T-helper 17 cell (primary cell): ENCODE data around the gene TOP2A. TPM values are rescaled to one million over a fixed set of nuclear protein-coding genes. Genes with fewer than 3 reads are reported as not detected.
A peak's percentile ranks its signal among the peaks of the same experiment; 100 is the strongest.
"Not testable (repeated sequence)": the region's sequence is repeated elsewhere in the genome, so short reads cannot be mapped to it uniquely, and the experiment has no call there.

Experiments
- ATAC-seq: fragments of 150-1000 bp; cut with Tn5 transposase; 2 replicates; pipeline ENCODE4 v1.10.0; 2021; ENCODE audit warnings: mild to moderate bottlenecking, moderate library complexity
- DNase-seq, 3 donors: peaks; one replicate each; pipeline versions ENCODE4 v3.0.0 to v3.0.0-alpha.2; 2020 to 2021
- H3K9me3 ChIP-seq: one replicate; pipeline ENCODE4 v1.7.0; 2013; ENCODE audit warnings: low read length, mild to moderate bottlenecking; ENCODE audit not compliant: control insufficient read depth, poor library complexity, severe bottlenecking
- H3K27ac Mint-ChIP-seq: one replicate; pipeline ENCODE4 v1.8.0; 2022; ENCODE audit warnings: mild to moderate bottlenecking, moderate library complexity, mixed read lengths
- H3K27me3 Mint-ChIP-seq: one replicate; pipeline ENCODE4 v1.8.0; 2022; ENCODE audit warnings: mixed read lengths
- H3K36me3 Mint-ChIP-seq: one replicate; pipeline ENCODE4 v1.8.0; 2022; ENCODE audit warnings: low read depth, mixed read lengths
- H3K4me1 Mint-ChIP-seq: one replicate; pipeline ENCODE4 v1.8.0; 2022; ENCODE audit warnings: mild to moderate bottlenecking, mixed read lengths
- H3K4me3 Mint-ChIP-seq: one replicate; pipeline ENCODE4 v1.8.0; 2022; ENCODE audit warnings: mild to moderate bottlenecking, moderate library complexity, mixed read lengths
- total RNA-seq, 4 donors: library from RNA in 2 of 4; stranded (reverse) in 2 of 4; gene quantifications; one replicate each; pipeline ENCODE4 v1.2.3 and lab custom pipeline; 2022 to 2026

TOP2A gene
- total RNA-seq, 2 donors from 2014 or later: 4.1 to 6.4 TPM

DNA sequence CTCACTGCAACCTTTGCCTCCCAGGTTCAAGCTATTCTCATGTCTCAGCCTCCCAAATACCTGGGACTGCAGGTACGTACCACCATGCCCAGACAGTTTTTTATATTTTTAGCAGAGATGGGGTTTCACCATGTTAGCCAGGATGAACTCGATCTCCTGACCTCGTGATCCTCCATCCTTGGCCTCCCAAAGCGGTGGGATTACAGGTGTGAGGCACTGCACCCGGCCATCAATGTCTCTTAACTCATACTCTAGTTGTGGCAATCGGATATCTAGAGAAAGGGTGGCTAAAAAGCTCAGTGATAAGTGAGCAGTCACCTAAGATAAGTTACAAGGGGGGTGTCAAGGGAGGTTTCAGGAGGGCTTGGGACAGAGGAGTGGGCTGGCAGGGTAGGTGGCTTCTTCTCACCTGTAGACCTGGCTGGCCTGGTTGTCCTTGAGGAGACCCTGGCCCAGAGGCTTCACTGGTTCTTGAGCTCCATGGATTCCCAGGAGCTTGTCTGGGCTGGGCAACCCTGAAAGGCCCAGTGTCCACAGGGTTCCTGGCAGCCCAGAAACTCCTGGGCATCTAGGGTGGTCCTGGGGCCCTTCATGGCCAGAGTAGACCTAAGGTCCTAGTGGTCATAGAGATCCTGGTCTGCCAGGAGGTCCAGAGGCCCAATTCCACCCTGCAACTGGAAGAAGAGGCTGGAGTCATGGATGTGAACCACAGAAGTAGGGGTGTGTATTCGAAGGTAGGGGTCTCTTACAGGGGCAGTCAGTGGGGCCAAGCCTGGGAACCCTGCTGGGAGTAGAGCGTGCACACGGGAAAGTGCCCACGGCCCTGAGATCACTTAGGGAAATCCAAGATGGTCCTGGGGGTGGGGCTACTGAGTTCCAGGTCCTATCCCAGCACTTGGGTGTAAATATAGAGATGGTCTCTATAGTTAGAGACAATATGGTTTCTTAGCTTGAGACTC is 12.9 kb upstream of the TOP2A start:
- Mint-ChIP-seq H3K27me3 (no peaks in the 10 kb centered on the region), H3K36me3 (peaks cover 2% of the 10 kb centered on the region), H3K27ac (no peak overlapping the region), H3K4me3 (no peak overlapping the region), H3K4me1 (peaks cover 30% of the 10 kb centered on the region)
- no peaks in the 10 kb centered on the region for H3K9me3 ChIP-seq
- ATAC-seq (no peak), DNase-seq (no peak)

DNA sequence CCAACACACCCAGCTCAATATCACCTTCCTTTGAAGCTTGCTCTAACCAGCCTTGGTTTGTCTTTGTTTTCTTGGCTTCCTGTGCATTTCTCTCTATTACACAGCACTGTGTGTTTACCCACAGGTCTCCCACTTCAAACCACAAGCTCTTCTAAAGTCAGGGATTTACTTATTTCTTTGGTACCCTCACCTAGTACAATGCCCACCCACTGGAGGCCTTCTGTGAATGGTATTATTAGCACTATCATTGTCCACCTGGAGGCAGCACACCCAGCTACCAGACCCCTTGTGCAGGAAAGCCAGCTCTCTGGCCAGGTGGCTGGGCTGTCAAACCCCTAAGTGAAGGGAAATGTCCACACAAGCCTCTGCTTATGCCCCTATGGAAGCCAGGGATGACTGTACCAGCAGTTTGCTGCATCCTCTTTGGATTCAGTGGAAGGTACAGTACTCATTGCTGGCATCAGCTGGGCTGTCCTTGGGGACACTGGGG is 9.4 kb upstream of the TOP2A start:
- DNase-seq (no peak), ATAC-seq (peak; percentile 90)
- no peaks in the 10 kb centered on the region for H3K9me3 ChIP-seq
- peaks cover 27% of the 10 kb centered on the region for H3K4me1 Mint-ChIP-seq
- no peaks in the 10 kb centered on the region for H3K27me3 Mint-ChIP-seq
- H3K36me3 Mint-ChIP-seq: peaks cover 2% of the 10 kb centered on the region
- peak overlapping the region; percentile 74 for H3K27ac Mint-ChIP-seq
- H3K4me3 Mint-ChIP-seq: peak overlapping the region; percentile 28

DNA sequence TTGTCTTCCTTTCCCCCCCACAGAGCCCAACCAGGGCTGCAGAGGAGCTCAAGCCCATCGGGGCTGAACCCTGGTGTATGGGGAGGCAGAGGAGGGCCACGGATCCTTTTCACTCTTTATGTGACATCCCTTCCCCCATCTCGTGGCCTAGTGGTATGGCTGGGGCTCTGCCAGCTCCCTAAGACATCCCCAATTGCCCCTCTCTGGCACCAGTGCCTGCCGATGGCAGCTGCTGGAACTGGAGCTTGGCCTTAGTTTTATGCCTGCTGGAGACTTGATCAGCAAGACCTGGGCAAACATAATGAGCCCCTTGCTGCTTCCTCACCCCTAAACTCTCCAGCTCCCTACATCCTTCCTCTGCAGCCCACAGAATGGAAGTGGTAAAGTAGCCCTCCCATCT is 8.0 kb upstream of the TOP2A start:
- peaks cover 27% of the 10 kb centered on the region for H3K4me1 Mint-ChIP-seq
- H3K9me3 ChIP-seq: no peaks in the 10 kb centered on the region
- no peak for DNase-seq
- no peak overlapping the region for H3K27ac Mint-ChIP-seq
- H3K27me3 Mint-ChIP-seq: no peaks in the 10 kb centered on the region
- ATAC-seq: no peak
- peaks cover 2% of the 10 kb centered on the region for H3K36me3 Mint-ChIP-seq
- H3K4me3 Mint-ChIP-seq: no peak overlapping the region

DNA sequence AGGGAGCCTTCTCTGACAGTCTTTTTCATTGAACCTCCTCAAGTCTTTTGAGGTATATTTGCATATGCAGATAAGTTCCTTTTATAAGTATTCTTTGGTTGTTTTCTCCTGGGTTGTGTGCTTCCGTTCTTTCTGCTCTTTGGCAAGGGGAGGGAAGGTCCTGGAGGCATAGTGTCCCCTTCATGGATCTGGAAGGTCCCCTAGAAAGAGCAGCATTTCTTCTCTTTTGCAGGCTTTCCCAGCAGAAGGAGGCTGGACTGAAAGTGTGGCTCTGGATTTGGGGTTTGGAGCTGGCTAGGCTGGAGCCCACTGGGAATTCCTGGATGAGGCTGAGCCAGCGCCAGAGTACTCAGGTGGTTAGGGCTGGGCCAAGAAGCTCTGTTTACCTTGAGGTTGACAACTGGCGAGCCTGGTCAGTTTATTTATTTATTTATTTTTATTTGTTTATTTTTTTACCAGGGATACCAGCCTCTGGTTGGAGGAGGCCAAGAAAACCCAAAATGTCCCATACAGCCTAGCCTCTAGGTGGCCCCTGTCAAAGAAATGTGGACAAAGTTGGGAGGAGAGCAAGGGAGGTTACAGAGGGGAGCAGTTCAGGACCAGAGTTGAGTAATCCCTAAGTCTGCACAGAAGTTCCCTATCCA is 5.4 kb upstream of the TOP2A start:
- no peak for DNase-seq
- Mint-ChIP-seq H3K27me3 (no peaks in the 10 kb centered on the region), H3K4me1 (peaks cover 31% of the 10 kb centered on the region), H3K27ac (no peak overlapping the region), H3K4me3 (no peak overlapping the region), H3K36me3 (peaks cover 2% of the 10 kb centered on the region)
- ATAC-seq: no peak
- H3K9me3 ChIP-seq: no peaks in the 10 kb centered on the region

DNA sequence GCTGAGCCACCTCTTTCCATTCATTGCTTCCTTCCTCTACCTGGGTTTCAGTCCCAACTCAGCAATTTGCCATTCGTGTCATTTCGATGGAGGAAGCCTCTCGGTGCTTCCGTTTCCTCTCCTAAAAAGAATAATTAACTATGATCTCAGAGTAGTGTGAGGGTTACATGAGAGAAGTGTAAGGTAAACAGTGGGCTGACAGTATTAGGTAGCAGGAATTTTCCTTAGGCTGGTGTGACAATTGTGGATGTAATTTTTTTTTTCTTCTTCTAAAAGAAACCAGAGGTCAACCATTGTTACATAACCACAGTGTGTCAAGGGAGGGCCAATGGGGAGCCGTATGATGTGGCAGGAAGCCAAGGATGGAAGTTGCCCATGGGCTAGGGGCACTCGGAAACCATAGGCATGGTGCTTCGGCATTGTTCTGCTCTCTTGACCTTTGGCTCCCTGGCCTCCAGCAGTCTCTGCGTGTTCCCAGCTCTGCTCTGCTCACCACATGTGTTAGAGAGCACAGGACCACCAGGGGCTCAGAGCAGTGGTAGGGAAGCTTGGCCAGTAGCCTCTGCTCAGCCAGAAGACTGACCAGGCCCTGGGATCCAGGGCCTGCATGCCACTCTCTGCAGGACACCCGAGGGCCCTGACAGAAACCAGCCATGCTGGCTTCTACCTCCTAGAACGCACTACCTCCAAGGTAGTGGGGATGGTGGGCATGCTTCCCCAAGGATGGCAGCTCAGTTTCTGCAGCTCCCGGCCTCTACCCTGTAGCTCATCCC is 2.0 kb upstream of the TOP2A start:
- Mint-ChIP-seq H3K4me1 (peaks cover 19% of the 10 kb centered on the region), H3K36me3 (no peaks in the 10 kb centered on the region), H3K4me3 (peak overlapping the region; percentile 88), H3K27ac (peak overlapping the region; percentile 77), H3K27me3 (no peaks in the 10 kb centered on the region)
- DNase-seq: no peak
- no peak for ATAC-seq
- H3K9me3 ChIP-seq: no peaks in the 10 kb centered on the region

DNA sequence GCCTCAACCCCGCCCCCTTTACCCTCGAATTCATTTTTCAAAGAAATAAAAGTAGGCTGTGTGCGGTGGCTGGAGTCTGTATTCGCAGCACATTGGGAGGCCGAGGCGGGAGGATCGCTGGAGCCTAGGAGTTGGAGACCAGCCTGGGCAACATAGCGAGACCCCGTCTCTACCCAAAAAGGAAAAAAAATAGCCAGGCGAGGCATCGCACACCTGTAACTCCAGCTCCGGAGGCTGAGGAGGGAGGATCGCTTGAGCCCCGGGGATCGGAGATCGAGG is 671 bp upstream of the TOP2A start:
- ATAC-seq: no peak

DNA sequence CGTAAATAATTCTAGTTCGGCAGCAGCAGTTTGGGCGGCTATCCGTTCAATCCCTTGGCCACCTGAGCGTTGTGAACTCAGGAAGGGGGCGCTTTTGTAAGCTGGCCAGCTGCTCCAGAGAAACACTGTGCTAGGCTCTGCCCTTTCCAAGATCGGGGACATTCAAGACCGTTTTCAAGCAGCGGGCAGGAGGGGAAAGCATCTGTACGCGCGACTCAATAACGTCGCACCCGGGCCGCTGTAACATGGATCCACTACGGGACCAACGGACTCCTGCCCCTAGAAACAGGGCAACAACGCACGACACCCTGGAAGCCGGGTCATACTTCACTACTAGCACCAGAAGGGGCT is 463 bp downstream of the TOP2A start:
- peak overlapping the region; percentile 91 for H3K27ac Mint-ChIP-seq
- ATAC-seq: peak; percentile 4

More for the DNA sequence above, 671 bp upstream of the TOP2A start:
- H3K36me3 Mint-ChIP-seq: no peaks in the 10 kb centered on the region
- H3K4me3 Mint-ChIP-seq: peak overlapping the region; percentile 97
- H3K9me3 ChIP-seq: no peaks in the 10 kb centered on the region
- no peaks in the 10 kb centered on the region for H3K27me3 Mint-ChIP-seq
- H3K27ac Mint-ChIP-seq: peak overlapping the region; percentile 91
- peaks cover 19% of the 10 kb centered on the region for H3K4me1 Mint-ChIP-seq
- DNase-seq: no peak

DNA sequence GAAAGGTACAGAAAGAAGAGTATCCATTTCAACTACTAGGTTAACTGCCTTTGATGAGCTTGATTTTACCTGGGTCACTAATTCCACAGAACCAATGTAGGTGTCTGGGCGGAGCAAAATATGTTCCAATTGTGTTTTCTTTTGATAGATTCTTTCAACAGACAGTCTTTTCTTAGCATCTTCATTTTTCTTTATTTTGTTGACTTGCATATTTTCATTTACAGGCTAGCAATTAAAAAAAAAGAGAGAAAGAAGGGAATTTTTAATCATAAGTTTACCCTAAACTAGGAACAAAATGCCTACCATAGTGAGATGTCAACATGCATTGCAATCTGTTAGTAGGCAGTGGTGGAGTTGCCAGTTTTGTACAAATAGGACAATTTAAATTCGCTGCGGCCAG is 1.0 kb downstream of the TOP2A start:
- Mint-ChIP-seq H3K4me1 (peaks cover 19% of the 10 kb centered on the region), H3K27ac (peak overlapping the region; percentile 91), H3K4me3 (peak overlapping the region; percentile 97), H3K27me3 (no peaks in the 10 kb centered on the region), H3K36me3 (no peaks in the 10 kb centered on the region)
- ATAC-seq (no peak), DNase-seq (no peak)
- no peaks in the 10 kb centered on the region for H3K9me3 ChIP-seq

More for the DNA sequence above, 463 bp downstream of the TOP2A start:
- no peaks in the 10 kb centered on the region for H3K9me3 ChIP-seq
- Mint-ChIP-seq H3K4me1 (peaks cover 19% of the 10 kb centered on the region), H3K36me3 (no peaks in the 10 kb centered on the region), H3K4me3 (peak overlapping the region; percentile 97), H3K27me3 (no peaks in the 10 kb centered on the region)
- no peak for DNase-seq

DNA sequence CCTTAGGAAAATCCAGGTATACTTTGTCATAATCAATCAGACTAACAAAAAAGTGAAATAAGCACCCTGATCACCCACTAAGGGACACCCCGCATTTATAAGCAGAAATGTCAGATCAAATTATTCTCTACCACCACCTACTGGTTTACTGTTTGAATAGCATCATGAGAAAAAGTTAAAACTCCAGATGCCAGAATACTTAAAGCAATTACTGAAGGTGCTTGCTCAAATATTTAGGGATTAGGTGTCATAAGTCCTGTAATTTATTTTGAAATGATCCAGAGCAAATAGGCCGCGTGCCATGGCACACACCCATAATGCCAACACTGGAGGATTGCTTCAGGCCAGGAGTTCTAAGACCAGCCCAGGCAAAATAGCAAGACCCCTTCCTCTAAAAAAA is 2.3 kb downstream of the TOP2A start:
- H3K36me3 Mint-ChIP-seq: no peaks in the 10 kb centered on the region
- no peaks in the 10 kb centered on the region for H3K9me3 ChIP-seq
- no peaks in the 10 kb centered on the region for H3K27me3 Mint-ChIP-seq
- no peak overlapping the region for H3K27ac Mint-ChIP-seq
- H3K4me3 Mint-ChIP-seq: no peak overlapping the region
- no peak for DNase-seq
- peaks cover 22% of the 10 kb centered on the region for H3K4me1 Mint-ChIP-seq
- ATAC-seq: no peak

DNA sequence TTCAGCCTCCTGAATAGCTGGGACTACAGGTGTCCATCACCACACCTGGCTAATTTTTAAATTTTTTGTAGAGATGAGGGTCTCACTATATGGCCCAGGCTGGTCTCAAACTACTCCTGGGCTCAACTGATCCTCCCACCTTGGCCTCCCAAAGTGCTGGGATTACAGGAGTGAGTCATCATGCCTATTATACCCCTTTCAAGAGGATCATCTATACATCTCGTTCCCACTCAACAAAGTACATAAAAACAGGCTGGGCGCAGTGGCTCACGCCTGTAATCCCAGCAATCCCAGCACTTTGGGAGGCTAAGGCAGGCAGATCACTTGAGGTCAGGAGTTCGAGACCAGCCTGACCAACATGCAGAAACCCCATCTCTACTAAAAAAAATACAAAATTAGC is 3.4 kb downstream of the TOP2A start:
- H3K9me3 ChIP-seq, H3K36me3 Mint-ChIP-seq, H3K4me3 Mint-ChIP-seq, ATAC-seq, H3K27me3 Mint-ChIP-seq, DNase-seq, H3K27ac Mint-ChIP-seq: not testable (repeated sequence)
- peaks cover 20% of the 10 kb centered on the region for H3K4me1 Mint-ChIP-seq

DNA sequence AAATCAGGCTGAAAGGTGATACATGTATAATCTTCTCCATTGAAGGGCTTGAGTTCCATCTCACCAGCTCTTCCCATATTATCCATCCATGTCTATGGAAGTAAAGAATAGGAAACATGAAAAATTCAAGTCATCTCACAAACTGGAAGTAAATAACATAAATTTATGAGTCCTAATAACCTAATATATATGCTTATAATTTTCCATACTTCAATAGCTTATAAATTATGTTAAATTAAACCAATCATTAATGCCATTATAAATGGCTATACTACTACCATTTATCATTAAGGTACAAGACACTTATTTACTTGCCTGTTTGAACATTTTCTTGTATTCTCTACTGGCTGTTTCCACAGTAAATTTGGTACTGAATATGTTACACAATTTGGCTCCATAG is 4.8 kb downstream of the TOP2A start:
- Mint-ChIP-seq H3K4me3 (no peak overlapping the region), H3K4me1 (peaks cover 16% of the 10 kb centered on the region), H3K27me3 (no peaks in the 10 kb centered on the region), H3K27ac (no peak overlapping the region), H3K36me3 (no peaks in the 10 kb centered on the region)
- ATAC-seq: no peak
- no peaks in the 10 kb centered on the region for H3K9me3 ChIP-seq
- DNase-seq: no peak

DNA sequence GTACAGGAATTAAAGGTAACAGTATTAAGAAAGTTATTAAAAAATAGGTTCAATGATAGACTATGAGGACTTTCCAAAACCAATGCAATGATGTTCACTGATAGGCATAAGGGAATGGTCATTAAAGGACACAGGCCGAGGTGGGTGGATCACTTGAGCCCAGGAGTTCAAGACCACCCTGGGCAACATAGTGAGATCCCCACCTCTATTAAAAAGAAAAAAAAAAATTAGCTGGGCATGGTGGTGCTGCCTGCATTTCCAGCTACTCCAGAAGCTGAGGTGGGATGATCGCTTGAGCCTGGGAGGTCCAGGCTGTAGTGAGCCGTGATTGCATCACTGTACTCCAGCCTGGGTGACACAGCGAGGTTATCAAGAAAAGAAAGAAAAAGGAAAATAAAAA is 5.9 kb downstream of the TOP2A start:
- Mint-ChIP-seq H3K4me1 (peaks cover 9% of the 10 kb centered on the region), H3K27me3 (no peaks in the 10 kb centered on the region), H3K27ac (peak overlapping the region; percentile 14), H3K36me3 (no peaks in the 10 kb centered on the region), H3K4me3 (no peak overlapping the region)
- ATAC-seq (no peak), DNase-seq (no peak)
- no peaks in the 10 kb centered on the region for H3K9me3 ChIP-seq

DNA sequence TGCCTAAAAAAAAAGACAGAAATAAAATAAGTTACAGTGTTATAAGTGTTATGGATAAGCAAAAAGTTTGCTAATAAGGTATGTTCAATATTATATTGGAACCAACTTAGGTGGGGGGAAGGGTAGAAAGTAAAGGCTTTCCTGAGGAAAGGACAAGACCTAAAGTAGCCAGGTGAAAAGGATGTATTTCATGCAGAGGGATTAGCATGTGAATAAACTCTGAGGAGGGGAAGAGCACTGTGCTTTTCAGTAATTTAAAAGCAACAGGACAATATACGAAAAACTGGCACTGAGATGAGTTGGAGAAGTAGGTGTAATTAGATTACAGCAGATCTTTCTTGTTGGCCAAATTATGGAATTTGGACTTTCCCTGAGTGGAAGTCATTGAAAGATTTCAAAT is 7.6 kb downstream of the TOP2A start:
- no peaks in the 10 kb centered on the region for H3K36me3 Mint-ChIP-seq
- H3K4me1 Mint-ChIP-seq: peaks cover 5% of the 10 kb centered on the region

More for the DNA sequence above, 7.6 kb downstream of the TOP2A start:
- Mint-ChIP-seq H3K27me3 (no peaks in the 10 kb centered on the region), H3K4me3 (no peak overlapping the region), H3K27ac (no peak overlapping the region)
- H3K9me3 ChIP-seq: no peaks in the 10 kb centered on the region
- no peak for ATAC-seq
- DNase-seq: no peak
